Measurements from ENCODE around the gene MRPS34.
"Not testable (repeated sequence)": the region's sequence is repeated elsewhere in the genome, so short reads cannot be mapped to it uniquely, and the experiment has no call there.

MRPS34 gene

GRCh38 chr16:1772908-1773702, at the start of gene MRPS34:
Gene MRPS34 (minus strand): TSS chr16:1773134. CDS start chr16:1773119, 15 bp downstream.
- peak; percentile 88 for DNase-seq

- no peak for DNase-seq
Measured at GRCh38 chr16:1821861-1822611, 49.1 kb upstream of the MRPS34 start.

- DNase-seq: no peak
Measured at GRCh38 chr16:1820946-1821290, 48.0 kb upstream of the MRPS34 start.

GRCh38 chr16:1820096-1820945, 47.4 kb upstream of the MRPS34 start:
- DNase-seq: no peak

GRCh38 chr16:1819611-1820010, 46.7 kb upstream of the MRPS34 start:
- DNase-seq: no peak

- DNase-seq: no peak
Measured at GRCh38 chr16:1818873-1819525, 46.1 kb upstream of the MRPS34 start.

GRCh38 chr16:1818204-1818872, 45.4 kb upstream of the MRPS34 start:
- DNase-seq: no peak

- no peak for DNase-seq
Measured at GRCh38 chr16:1817716-1818115, 44.8 kb upstream of the MRPS34 start.

GRCh38 chr16:1817276-1817589, 44.3 kb upstream of the MRPS34 start:
- no peak for DNase-seq

- DNase-seq: no peak
Measured at GRCh38 chr16:1816396-1817275, 43.7 kb upstream of the MRPS34 start.

GRCh38 chr16:1815461-1815860, 42.5 kb upstream of the MRPS34 start:
- no peak for DNase-seq

GRCh38 chr16:1812732-1813163, 39.8 kb upstream of the MRPS34 start:
- DNase-seq: no peak

- DNase-seq: no peak
Measured at GRCh38 chr16:1810536-1810935, 37.6 kb upstream of the MRPS34 start.

- no peak for DNase-seq
Measured at GRCh38 chr16:1810106-1810505, 37.2 kb upstream of the MRPS34 start.

- DNase-seq: no peak
Measured at GRCh38 chr16:1809281-1809801, 36.4 kb upstream of the MRPS34 start.

- no peak for DNase-seq
Measured at GRCh38 chr16:1808691-1809090, 35.8 kb upstream of the MRPS34 start.

GRCh38 chr16:1807626-1808025, 34.7 kb upstream of the MRPS34 start:
- DNase-seq: no peak

- DNase-seq: no peak
Measured at GRCh38 chr16:1800701-1801100, 27.8 kb upstream of the MRPS34 start.

- not testable (repeated sequence) for DNase-seq
Measured at GRCh38 chr16:1799263-1799662, 26.3 kb upstream of the MRPS34 start.

- no peak for DNase-seq
Measured at GRCh38 chr16:1794908-1795666, 22.2 kb upstream of the MRPS34 start.

All from NCI-H226 (cell line).